Activated naive CD8-positive, alpha-beta T cell treated with anti-CD3 and anti-CD28 coated beads, Interleukin-2, amount 50 U/mL, for 24 hours (primary cell): Measurements from ENCODE around the gene PPM1L.
"Not testable (repeated sequence)": the region's sequence is repeated elsewhere in the genome, so short reads cannot be mapped to it uniquely, and the experiment has no call there.

Source experiments
- ATAC-seq: fragments of 150-1000 bp; cut with Tn5 transposase; one replicate; pipeline ENCODE4 v1.10.0; 2021
- DNase-seq: peaks from one replicate; pipeline ENCODE4 v3.0.0; 2021
- H3K27ac Mint-ChIP-seq: one replicate; pipeline ENCODE4 v1.8.0; 2021; ENCODE audit warnings: mild to moderate bottlenecking, mixed read lengths
- H3K27me3 Mint-ChIP-seq: one replicate; pipeline ENCODE4 v1.8.0; 2021; ENCODE audit warnings: mixed read lengths
- H3K36me3 Mint-ChIP-seq: one replicate; pipeline ENCODE4 v1.8.0; 2021; ENCODE audit warnings: low read depth, mixed read lengths
- H3K4me1 Mint-ChIP-seq: one replicate; pipeline ENCODE4 v1.8.0; 2021; ENCODE audit warnings: mixed read lengths
- H3K4me3 Mint-ChIP-seq: one replicate; pipeline ENCODE4 v1.8.0; 2021; ENCODE audit warnings: mild to moderate bottlenecking, moderate library complexity, mixed read lengths
- H3K9me3 Mint-ChIP-seq: one replicate; pipeline ENCODE4 v1.8.0; 2021; ENCODE audit warnings: mixed read lengths

Gene PPM1L

GRCh38 chr3:160755776-160756304 is at the start of gene PPM1L:
Gene PPM1L, plus strand, starts transcription at chr3:160756231.
- ATAC-seq (peak; percentile 45), DNase-seq (peak; percentile 61)
- peaks cover 24% of the 10 kb centered on the region for H3K27me3 Mint-ChIP-seq
- H3K27ac Mint-ChIP-seq = peak within 1 kb of the TSS; percentile 90
- no peaks in the 10 kb centered on the region for H3K9me3 Mint-ChIP-seq
- peak within 1 kb of the TSS; percentile 92 for H3K4me3 Mint-ChIP-seq
- peaks cover 2% of the 10 kb centered on the region for H3K36me3 Mint-ChIP-seq
- H3K4me1 Mint-ChIP-seq = peaks cover 32% of the 10 kb centered on the region

- Mint-ChIP-seq H3K9me3 (no peaks in the 10 kb centered on the region), H3K4me1 (no peaks in the 10 kb centered on the region), H3K36me3 (no peaks in the 10 kb centered on the region), H3K27me3 (peaks cover 22% of the 10 kb centered on the region), H3K27ac (no peak overlapping the region), H3K4me3 (no peak overlapping the region)
- DNase-seq (peak; percentile 15), ATAC-seq (no peak)
Measured at GRCh38 chr3:160707187-160707794, 48.7 kb upstream of the PPM1L start.

GRCh38 chr3:160709477-160710182 is 46.4 kb upstream of the PPM1L start:
- Mint-ChIP-seq H3K36me3 (no peaks in the 10 kb centered on the region), H3K27me3 (peaks cover 22% of the 10 kb centered on the region), H3K4me3 (no peak overlapping the region), H3K27ac (no peak overlapping the region), H3K9me3 (no peaks in the 10 kb centered on the region), H3K4me1 (no peaks in the 10 kb centered on the region)
- ATAC-seq (no peak), DNase-seq (no peak)

GRCh38 chr3:160713144-160713543 is 42.9 kb upstream of the PPM1L start:
- ATAC-seq, H3K27me3 Mint-ChIP-seq, H3K9me3 Mint-ChIP-seq, H3K4me1 Mint-ChIP-seq, DNase-seq, H3K4me3 Mint-ChIP-seq, H3K27ac Mint-ChIP-seq, H3K36me3 Mint-ChIP-seq: not testable (repeated sequence)

- Mint-ChIP-seq H3K4me3 (no peak overlapping the region), H3K36me3 (no peaks in the 10 kb centered on the region), H3K9me3 (no peaks in the 10 kb centered on the region), H3K27ac (no peak overlapping the region), H3K4me1 (no peaks in the 10 kb centered on the region), H3K27me3 (peaks cover 5% of the 10 kb centered on the region)
- DNase-seq (no peak), ATAC-seq (no peak)
Measured at GRCh38 chr3:160719710-160720109, 36.3 kb upstream of the PPM1L start.

- Mint-ChIP-seq H3K27me3 (peaks cover 5% of the 10 kb centered on the region), H3K9me3 (no peaks in the 10 kb centered on the region), H3K27ac (no peak overlapping the region), H3K4me3 (no peak overlapping the region), H3K36me3 (no peaks in the 10 kb centered on the region), H3K4me1 (no peaks in the 10 kb centered on the region)
- DNase-seq = no peak
- ATAC-seq = no peak
Measured at GRCh38 chr3:160720123-160720746, 35.8 kb upstream of the PPM1L start.

- H3K9me3 Mint-ChIP-seq = no peaks in the 10 kb centered on the region
- H3K4me1 Mint-ChIP-seq = no peaks in the 10 kb centered on the region
- DNase-seq = no peak
- no peaks in the 10 kb centered on the region for H3K36me3 Mint-ChIP-seq
- no peak for ATAC-seq
- no peak overlapping the region for H3K4me3 Mint-ChIP-seq
- no peak overlapping the region for H3K27ac Mint-ChIP-seq
- peaks cover 5% of the 10 kb centered on the region for H3K27me3 Mint-ChIP-seq
Measured at GRCh38 chr3:160722331-160722730, 33.7 kb upstream of the PPM1L start.

GRCh38 chr3:160725338-160725737 is 30.7 kb upstream of the PPM1L start:
- H3K27ac Mint-ChIP-seq = no peak overlapping the region
- peaks cover 5% of the 10 kb centered on the region for H3K27me3 Mint-ChIP-seq
- no peak for ATAC-seq
- no peak overlapping the region for H3K4me3 Mint-ChIP-seq
- no peaks in the 10 kb centered on the region for H3K4me1 Mint-ChIP-seq
- no peak for DNase-seq
- H3K9me3 Mint-ChIP-seq = no peaks in the 10 kb centered on the region
- no peaks in the 10 kb centered on the region for H3K36me3 Mint-ChIP-seq

GRCh38 chr3:160735826-160736225 is 20.2 kb upstream of the PPM1L start:
- Mint-ChIP-seq H3K27me3 (peaks cover 6% of the 10 kb centered on the region), H3K4me1 (no peaks in the 10 kb centered on the region), H3K9me3 (no peaks in the 10 kb centered on the region), H3K27ac (no peak overlapping the region), H3K4me3 (no peak overlapping the region), H3K36me3 (no peaks in the 10 kb centered on the region)
- ATAC-seq = no peak
- DNase-seq = no peak

- no peak overlapping the region for H3K4me3 Mint-ChIP-seq
- no peaks in the 10 kb centered on the region for H3K4me1 Mint-ChIP-seq
- no peaks in the 10 kb centered on the region for H3K9me3 Mint-ChIP-seq
- no peak for DNase-seq
- H3K36me3 Mint-ChIP-seq = no peaks in the 10 kb centered on the region
- H3K27me3 Mint-ChIP-seq = peaks cover 11% of the 10 kb centered on the region
- no peak overlapping the region for H3K27ac Mint-ChIP-seq
- ATAC-seq = no peak
Measured at GRCh38 chr3:160738048-160738447, 18.0 kb upstream of the PPM1L start.

- no peak overlapping the region for H3K4me3 Mint-ChIP-seq
- H3K36me3 Mint-ChIP-seq = no peaks in the 10 kb centered on the region
- H3K4me1 Mint-ChIP-seq = no peaks in the 10 kb centered on the region
- no peaks in the 10 kb centered on the region for H3K9me3 Mint-ChIP-seq
- H3K27me3 Mint-ChIP-seq = peaks cover 15% of the 10 kb centered on the region
- DNase-seq (no peak), ATAC-seq (no peak)
- H3K27ac Mint-ChIP-seq = no peak overlapping the region
Measured at GRCh38 chr3:160739079-160739478, 17.0 kb upstream of the PPM1L start.

- H3K27me3 Mint-ChIP-seq = peaks cover 16% of the 10 kb centered on the region
- no peak for DNase-seq
- no peaks in the 10 kb centered on the region for H3K4me1 Mint-ChIP-seq
- H3K36me3 Mint-ChIP-seq = no peaks in the 10 kb centered on the region
- ATAC-seq = no peak
- no peak overlapping the region for H3K4me3 Mint-ChIP-seq
- H3K27ac Mint-ChIP-seq = no peak overlapping the region
- no peaks in the 10 kb centered on the region for H3K9me3 Mint-ChIP-seq
Measured at GRCh38 chr3:160746976-160747375, 9.1 kb upstream of the PPM1L start.

- H3K4me3 Mint-ChIP-seq = no peak overlapping the region
- no peaks in the 10 kb centered on the region for H3K9me3 Mint-ChIP-seq
- H3K4me1 Mint-ChIP-seq = no peaks in the 10 kb centered on the region
Measured at GRCh38 chr3:160747422-160747821, 8.6 kb upstream of the PPM1L start.

GRCh38 chr3:160748231-160748630 is 7.8 kb upstream of the PPM1L start:
- no peak overlapping the region for H3K27ac Mint-ChIP-seq
- H3K9me3 Mint-ChIP-seq = no peaks in the 10 kb centered on the region
- H3K27me3 Mint-ChIP-seq = peaks cover 11% of the 10 kb centered on the region
- no peak for ATAC-seq
- H3K36me3 Mint-ChIP-seq = no peaks in the 10 kb centered on the region
- H3K4me1 Mint-ChIP-seq = no peaks in the 10 kb centered on the region
- DNase-seq = no peak
- no peak overlapping the region for H3K4me3 Mint-ChIP-seq

More at GRCh38 chr3:160747422-160747821, 8.6 kb upstream of the PPM1L start:
- DNase-seq (no peak), ATAC-seq (no peak)
- Mint-ChIP-seq H3K27me3 (peaks cover 16% of the 10 kb centered on the region), H3K27ac (no peak overlapping the region), H3K36me3 (no peaks in the 10 kb centered on the region)

GRCh38 chr3:160748787-160749186 is 7.2 kb upstream of the PPM1L start:
- peaks cover 8% of the 10 kb centered on the region for H3K27me3 Mint-ChIP-seq
- peak; percentile 3 for DNase-seq
- no peak overlapping the region for H3K4me3 Mint-ChIP-seq
- H3K4me1 Mint-ChIP-seq = peaks cover 2% of the 10 kb centered on the region
- H3K36me3 Mint-ChIP-seq = no peaks in the 10 kb centered on the region
- H3K27ac Mint-ChIP-seq = no peak overlapping the region
- no peak for ATAC-seq
- no peaks in the 10 kb centered on the region for H3K9me3 Mint-ChIP-seq
